Keratinocyte (primary cell): ENCODE results near the gene CHN2.

Experiments used
- EZH2 ChIP-seq: IDR thresholded peaks from one replicate; pipeline ENCODE4 v1.6.1; 2012; ENCODE audit warnings: inconsistent platforms, mild to moderate bottlenecking, low read length, moderate library complexity
- TF ChIP-seq, protein P1 (sequence below), 3 experiments: IDR thresholded peaks in 1 of 3; conservative IDR thresholded peaks in 1 of 3; optimal IDR thresholded peaks in 1 of 3; 2 replicates in 2 of 3; 3 replicates in 1 of 3; pipeline versions ENCODE3 to v1.5.1; 2011; ENCODE audit warnings: low read length in 3 of 3, mild to moderate bottlenecking in 3 of 3, moderate library complexity in 2 of 3, control low read depth in 1 of 3, inconsistent platforms in 1 of 3; ENCODE audit not compliant: insufficient read depth in 2 of 3; ENCODE audit errors: extremely low read depth in 1 of 3

DNA sequence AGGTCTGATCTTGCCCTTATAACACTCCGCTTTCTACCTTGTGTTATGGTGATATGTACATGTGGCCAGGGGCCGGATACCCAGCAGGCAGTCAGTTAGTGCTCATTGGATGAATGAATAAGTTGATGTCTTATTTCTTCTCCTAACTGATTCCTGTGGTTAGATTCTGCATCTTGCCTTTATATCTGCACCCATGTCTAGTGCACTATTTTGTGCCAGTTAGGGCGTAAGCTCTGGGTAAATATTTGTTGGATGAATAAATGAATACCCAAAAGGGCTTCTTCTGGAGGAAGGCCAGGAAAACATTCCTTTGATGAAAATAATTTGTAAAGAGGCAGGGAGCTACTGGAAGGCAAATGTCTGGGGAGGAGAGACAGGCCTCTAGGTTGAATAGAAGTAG, 148.2 kb downstream of the CHN2 start:
- TF ChIP-seq EZH2: no peak
- TF ChIP-seq, protein P1, sequence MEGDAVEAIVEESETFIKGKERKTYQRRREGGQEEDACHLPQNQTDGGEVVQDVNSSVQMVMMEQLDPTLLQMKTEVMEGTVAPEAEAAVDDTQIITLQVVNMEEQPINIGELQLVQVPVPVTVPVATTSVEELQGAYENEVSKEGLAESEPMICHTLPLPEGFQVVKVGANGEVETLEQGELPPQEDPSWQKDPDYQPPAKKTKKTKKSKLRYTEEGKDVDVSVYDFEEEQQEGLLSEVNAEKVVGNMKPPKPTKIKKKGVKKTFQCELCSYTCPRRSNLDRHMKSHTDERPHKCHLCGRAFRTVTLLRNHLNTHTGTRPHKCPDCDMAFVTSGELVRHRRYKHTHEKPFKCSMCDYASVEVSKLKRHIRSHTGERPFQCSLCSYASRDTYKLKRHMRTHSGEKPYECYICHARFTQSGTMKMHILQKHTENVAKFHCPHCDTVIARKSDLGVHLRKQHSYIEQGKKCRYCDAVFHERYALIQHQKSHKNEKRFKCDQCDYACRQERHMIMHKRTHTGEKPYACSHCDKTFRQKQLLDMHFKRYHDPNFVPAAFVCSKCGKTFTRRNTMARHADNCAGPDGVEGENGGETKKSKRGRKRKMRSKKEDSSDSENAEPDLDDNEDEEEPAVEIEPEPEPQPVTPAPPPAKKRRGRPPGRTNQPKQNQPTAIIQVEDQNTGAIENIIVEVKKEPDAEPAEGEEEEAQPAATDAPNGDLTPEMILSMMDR (optimal IDR thresholded peaks at IDR 0.05 in 1 of 3, IDR thresholded peaks at IDR 0.05 in 1 of 3, conservative IDR thresholded peaks at IDR 0.05 in 1 of 3; ENCODE audit: extremely low read depth in 1 of 3, insufficient read depth in 2 of 3, low read length in 3 of 3): no peak
